Activated T-cell treated with anti-CD3 and anti-CD28 coated beads for 1 hour (primary cell): ENCODE measurements around the gene SPDYE3.
"Not testable (repeated sequence)": the region's sequence is repeated elsewhere in the genome, so short reads cannot be mapped to it uniquely, and the experiment has no call there.

Experiments
- DNase-seq: peaks from one replicate; pipeline ENCODE4 v3.0.0-alpha.2; 2020; ENCODE audit warnings: low read depth

SPDYE3 gene, protein sequence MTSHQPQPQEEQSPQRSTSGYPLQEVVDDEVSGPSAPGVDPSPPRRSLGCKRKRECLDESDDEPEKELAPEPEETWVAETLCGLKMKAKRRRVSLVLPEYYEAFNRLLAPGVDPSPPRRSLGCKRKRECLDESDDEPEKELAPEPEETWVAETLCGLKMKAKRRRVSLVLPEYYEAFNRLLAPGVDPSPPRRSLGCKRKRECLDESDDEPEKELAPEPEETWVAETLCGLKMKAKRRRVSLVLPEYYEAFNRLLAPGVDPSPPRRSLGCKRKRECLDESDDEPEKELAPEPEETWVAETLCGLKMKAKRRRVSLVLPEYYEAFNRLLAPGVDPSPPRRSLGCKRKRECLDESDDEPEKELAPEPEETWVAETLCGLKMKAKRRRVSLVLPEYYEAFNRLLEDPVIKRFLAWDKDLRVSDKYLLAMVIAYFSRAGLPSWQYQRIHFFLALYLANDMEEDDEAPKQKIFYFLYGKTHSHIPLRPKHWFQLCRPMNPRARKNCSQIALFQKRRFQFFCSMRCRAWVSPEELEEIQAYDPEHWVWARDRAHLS

DNA sequence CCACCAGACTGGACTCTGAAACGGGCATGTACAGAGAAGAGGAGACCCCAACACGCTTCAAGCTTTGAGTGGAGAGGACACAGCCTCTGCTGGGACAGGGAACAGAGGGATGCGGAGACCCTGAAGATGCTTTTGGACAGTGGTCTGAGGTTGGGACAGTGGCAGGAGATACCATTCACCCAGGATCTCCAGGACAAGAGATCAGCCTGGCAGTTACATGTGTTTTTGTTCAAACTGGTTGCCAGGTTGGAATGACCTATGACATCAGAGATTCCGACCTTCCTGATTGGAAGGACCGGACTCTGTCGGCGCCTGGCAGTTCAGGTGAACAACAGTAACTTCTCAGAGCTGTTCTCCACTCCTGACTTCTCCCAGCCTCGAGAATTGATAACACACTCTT lies at the start of gene SPDYE3:
TSS of gene SPDYE3 (plus strand) at position 301 of the 400 bp plus-strand sequence. CDS start 184 bp downstream, outside the sequence.
- not testable (repeated sequence) for DNase-seq

GRCh38 chr7:100259984-100260383 lies 47.5 kb upstream of the SPDYE3 start:
- DNase-seq, result not testable (repeated sequence)

DNA sequence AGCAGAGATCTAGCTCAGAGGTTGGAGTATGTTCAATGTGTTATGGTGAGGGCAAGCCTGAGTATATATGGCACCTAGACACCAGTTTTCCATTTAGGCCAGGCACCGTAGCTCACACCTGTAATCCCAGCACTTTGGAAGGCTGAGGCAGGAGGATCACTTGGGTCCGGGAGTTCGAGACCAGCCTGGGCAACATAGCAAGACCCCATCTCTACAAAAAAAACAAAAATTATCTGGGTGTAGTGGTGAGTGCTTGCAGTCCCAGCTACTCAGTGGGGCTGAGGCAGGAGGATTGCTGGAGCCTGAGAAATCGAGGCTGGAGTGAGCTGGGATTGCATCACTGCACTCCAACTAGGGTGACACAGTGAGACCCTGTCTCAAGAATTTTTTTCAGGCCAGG lies 44.6 kb upstream of the SPDYE3 start:
- not testable (repeated sequence) for DNase-seq

GRCh38 chr7:100264223-100264622 lies 43.3 kb upstream of the SPDYE3 start:
- not testable (repeated sequence) for DNase-seq

GRCh38 chr7:100264669-100265165 lies 42.8 kb upstream of the SPDYE3 start:
- not testable (repeated sequence) for DNase-seq

DNA sequence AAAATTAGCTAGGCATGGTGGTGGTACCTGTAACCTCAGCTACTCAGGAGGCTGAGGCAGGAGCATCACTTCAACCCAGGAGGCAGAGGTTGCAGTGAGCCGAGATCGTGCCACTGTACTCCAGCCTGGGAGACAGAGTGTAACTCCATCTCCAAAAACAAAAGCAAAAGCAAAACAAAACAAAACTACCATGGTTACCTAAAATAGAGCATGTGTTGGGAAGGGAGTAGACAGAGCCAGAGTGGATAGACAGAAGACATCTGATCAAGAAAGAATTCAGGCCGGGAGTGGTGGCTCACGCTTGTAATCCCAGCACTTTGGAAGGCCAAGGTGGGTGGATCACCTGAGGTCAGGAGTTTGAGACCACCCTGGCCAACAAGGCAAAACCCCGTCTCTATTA lies 41.7 kb upstream of the SPDYE3 start:
- DNase-seq, result not testable (repeated sequence)

DNA sequence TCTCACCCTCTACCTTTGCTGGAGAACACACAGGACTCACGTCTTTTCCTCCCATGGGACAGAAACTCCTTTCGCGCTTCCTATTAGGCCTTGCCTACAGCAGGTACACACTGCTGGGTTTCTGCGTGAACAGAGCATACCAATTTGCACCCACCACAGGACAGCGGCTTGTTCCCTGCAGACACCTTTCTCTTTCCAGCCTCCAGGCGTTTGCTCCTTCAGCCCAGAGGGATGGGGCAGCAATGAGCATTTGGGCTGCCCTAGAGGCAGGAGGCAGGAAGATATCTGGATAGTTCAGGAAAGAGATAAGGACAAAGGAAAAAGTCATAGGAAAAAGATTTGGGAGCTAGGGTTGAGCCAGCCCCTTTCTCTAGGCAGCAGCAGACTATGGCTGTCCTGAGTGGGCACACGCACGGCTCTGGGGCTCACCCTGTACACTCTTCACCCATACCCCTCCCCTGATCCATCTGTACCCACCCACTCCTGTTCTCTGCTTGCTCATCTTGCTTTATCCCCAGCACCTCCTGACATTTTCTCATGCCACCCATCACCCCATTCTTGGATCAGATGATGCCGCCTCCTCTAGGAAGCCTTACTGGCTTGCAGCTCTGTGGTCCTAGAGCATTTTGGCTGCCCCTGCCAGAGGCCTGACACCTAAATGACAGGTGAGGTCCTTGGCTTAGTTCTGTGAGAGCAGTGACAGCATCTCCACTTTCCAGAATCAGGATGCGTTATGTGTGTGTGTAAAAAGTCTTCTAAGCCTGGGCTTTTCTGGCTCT lies 40.7 kb upstream of the SPDYE3 start:
- DNase-seq, result no peak

DNA sequence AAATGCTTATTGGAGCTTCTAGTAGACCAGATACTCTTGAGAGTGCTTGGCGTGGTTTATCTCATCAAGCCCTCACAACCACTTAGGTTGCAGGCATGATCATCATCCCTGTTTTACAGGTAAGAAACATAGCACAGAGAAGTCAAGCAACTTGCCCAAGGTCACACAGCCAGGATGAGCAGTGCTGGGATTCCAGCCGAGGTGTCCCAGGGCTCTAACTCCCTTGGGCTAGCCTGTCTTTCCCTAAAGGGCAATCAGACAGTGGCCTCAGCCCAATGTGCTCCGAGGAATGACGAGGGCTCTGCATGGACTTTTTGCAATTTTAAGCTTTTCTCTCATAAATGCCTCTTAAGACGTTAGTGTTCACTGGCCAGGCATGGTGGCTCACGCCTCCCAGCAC lies 39.9 kb upstream of the SPDYE3 start:
- no peak for DNase-seq

DNA sequence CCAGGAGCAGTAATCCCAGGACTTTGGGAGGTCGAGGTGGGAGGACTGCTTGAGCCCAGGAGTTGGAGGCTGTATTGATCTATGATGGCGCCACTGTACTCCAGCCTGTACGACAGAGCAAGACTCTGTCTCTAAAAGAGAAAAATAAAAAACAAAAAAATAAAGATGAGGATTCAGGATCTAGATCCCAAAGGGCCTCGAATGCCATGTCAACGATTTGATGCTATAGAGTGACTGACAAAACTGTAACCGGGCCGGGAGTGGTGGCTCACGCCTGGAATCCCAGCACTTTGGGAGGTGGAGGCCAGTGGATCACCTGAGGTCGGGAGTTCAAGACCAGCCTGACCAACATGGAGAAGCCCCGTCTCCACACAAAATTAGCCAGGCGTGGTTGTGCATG lies 38.6 kb upstream of the SPDYE3 start:
- DNase-seq, result not testable (repeated sequence)

- DNase-seq, result not testable (repeated sequence)
Observed at GRCh38 chr7:100269306-100270045, 38.0 kb upstream of the SPDYE3 start.

DNA sequence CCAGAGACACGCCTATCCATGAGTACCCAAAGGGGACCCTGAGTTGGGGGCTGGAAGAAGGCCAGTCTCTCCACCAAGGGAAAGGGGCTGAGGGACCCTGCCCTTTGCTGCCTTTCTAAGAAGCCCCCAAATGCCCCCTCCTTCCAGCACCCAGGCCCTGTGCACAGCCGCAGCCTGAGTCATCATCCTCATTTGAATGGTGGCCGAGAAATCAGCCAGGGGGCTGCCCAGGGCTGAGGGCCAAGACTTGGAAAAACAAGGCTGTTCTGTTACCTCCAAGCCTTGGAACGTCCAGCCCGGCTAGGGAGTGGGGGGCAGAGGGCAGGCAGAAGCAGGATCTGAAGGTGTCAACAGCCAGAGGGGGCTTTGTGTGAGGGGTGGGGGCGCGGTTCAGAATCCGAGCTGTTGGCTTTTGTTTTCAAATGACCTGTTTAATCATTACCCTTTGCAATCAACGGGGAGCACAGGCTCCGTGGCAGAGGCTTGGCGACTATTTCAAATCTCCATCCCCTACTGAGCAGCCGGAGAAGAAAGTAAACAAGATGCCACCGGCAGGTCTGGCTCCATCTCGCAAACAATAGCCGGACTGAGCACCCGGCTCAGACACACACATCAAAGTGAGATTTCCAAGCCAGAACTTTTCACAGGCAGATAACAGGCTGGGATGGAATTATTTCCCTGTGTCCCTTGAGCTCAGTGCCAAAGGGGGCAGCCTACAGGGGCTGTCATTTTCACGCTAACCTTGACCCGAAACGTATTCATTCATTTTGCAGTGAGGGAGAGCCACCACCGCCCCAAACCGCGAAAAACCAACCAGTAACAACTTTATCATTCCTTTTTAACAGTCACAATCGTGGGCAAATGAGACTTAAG lies 37.2 kb upstream of the SPDYE3 start:
- not testable (repeated sequence) for DNase-seq

DNA sequence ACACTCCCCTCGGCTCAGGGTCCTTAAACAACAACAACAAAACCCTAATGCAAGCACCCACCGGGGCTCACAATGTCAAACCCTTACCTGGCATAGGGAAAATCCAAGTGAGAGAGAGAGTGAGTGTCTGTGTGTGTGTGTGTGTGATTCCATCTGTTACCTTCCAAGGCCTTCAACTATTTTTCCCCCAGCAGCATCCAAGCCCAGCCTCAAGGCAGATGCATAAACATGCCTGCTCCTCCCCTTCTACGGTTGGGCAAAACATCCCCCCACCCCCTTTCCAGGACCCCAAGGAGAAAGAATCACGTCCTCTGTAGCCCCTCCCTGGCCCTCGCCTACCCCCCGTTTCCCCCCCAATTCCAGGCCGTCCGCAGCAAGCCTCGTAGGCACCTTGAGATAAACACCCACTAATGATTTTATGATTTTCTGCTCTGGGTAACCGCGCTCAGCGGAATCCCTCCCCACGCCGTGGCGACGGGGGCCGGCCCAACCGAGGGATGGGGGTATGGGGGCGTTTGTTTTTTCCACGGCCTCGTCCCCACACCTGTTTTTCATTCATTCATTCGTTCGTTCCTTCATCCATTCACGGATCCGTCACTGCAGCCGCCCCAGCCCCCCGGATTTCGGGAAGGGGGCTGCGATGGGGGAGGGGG lies 36.4 kb upstream of the SPDYE3 start:
- DNase-seq, result not testable (repeated sequence)

DNA sequence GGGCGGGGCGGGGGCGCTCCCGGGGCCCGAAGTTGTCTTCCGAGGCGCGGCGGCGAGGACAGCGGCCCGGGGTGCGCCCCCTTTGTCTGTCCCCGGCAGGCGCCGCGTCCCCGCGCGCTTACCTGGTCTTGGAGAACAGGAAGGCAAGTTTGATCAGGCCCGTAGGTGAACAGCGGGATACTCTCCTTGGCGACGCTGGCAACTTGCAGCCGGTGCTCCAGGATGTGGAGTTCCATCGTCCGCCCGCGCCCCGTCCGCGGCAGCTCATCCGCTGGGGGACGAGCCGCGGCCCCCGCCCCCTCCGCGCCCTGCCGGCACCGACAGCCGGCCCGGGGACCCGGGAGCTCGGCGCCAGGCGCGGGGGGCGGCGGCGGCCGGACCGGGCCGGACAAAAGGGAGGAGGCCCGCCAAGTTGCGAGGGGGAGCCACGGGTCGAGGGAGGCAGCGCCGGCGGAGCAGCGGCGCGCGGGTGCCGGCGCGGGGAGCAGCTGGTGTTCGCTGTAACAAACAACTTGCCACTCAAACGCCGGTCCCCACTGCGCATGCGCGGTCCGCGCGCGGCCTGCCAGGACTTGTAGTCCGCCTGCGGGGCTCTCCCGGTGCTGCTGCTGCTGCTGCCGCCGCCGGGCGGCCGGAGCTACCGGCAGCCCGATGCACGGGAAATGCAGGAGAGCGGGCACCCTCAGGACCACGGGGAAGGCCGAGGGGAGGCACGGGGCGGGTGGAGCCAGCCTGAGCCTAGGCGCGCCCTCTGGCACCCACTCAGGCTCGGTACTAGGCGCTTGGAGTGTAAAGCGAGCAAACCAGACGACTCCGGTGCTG lies 35.6 kb upstream of the SPDYE3 start:
- peak; percentile 99 for DNase-seq

DNA sequence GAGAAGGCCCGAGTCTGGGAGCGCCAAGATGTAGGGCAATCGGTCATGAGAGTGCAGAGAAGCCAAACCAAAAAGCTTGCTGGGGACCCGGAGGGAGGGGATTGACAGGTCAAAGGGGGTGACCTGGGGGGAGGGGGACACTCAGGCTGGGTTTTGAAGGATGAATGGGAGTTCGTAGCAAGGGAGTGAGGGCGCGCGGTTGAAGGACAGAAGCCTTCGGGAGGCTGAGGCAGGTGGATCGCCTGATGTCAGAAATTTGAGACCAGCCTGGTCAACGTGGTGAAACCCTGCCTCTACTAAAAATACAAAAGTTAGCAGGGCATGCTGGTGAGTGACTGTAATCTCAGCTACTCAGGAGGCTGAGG lies 35.0 kb upstream of the SPDYE3 start:
- DNase-seq, result not testable (repeated sequence)

DNA sequence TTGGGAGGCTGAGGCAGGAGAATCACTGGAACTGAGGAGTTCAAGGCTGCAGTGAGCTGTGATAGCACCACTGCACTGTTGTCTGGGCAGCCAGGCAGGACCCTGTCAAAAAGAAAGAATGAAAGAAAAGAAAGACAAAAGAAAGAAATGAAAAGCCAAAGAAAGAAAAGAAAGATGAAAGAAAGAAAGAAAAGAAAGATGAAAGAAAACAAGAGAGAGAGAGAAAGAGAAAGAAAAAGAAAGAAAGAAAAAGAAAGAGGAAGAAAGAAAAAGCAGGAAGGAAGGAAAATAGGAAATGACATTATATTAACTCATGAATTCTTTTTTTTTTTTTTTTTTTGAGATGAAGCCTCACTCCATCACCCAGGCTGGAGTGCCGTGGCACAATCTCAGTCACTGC lies 32.4 kb upstream of the SPDYE3 start:
- DNase-seq, result no peak

DNA sequence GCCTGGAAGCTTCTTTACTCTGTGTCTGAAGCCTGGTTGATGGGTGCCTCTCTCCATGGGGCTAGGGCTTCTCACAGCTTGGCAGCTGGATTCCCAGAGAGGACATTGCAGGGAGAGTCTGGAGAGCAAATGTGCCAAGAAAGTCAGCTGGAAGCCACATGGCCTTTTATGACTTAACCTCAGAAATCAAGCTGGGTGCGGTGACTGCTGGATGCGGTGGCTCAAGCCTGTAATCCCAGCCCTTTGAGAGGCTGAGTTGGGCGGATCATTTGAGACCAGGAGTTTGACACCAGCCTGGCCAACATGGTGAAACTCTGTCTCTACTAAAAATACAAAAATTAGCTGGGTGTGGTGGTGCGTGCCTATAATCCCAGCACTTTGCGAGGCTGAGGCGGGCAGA lies 31.4 kb upstream of the SPDYE3 start:
- not testable (repeated sequence) for DNase-seq

- DNase-seq, result not testable (repeated sequence)
Observed at GRCh38 chr7:100282069-100282608, 25.4 kb upstream of the SPDYE3 start.

DNA sequence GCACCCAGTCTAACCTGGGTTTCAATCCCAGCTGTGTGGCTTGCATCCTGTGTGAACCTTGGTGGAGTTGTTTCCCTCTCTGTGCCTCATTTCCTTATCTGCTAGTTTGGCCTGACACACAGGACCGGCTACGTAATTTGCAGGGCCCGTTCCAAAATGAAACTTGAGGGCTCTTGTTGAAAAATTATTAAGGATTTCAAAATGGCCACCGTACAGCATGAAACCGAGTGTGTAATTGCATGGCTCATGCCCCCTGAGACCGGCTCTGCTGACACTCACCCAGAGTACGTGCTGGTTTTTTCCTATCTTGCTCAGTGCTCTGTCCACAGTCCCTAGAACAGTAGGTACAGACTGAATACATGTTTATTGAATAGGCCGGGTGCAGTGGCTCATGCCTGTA lies 24.4 kb upstream of the SPDYE3 start:
- DNase-seq, result not testable (repeated sequence)
